Measurements from ENCODE around the gene COBLL1. TPM values are rescaled to one million over a fixed set of nuclear protein-coding genes. Genes with fewer than 3 reads are reported as not detected.

Gene COBLL1
- total RNA-seq, 2 donors from 2014 or later = 52.1 to 82.8 TPM

DNA sequence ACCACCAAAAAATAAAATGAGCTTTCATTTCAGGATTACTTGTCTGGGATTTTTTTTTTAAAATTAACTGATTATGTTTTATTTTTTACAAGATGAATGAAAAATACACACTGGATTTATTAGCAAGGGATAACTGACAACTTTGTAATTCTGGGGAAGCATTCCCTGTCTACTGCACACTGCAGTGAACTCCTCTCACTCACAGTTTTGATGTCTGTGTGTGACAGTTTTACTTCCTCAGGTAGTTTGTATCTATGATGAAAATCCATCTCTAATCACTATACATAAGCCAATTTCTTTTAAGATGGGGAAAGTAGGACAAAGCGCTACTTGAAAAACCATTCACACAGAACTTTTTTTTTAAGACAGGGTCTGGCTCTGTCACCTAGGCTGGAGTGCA, 94.5 kb downstream of the COBLL1 start:
- TF ChIP-seq POLR2AphosphoS5 (IDR thresholded peaks at IDR 0.05) = no peak
- no peak for TF ChIP-seq POLR2A (IDR thresholded peaks at IDR 0.05)
- TF ChIP-seq, protein P1, sequence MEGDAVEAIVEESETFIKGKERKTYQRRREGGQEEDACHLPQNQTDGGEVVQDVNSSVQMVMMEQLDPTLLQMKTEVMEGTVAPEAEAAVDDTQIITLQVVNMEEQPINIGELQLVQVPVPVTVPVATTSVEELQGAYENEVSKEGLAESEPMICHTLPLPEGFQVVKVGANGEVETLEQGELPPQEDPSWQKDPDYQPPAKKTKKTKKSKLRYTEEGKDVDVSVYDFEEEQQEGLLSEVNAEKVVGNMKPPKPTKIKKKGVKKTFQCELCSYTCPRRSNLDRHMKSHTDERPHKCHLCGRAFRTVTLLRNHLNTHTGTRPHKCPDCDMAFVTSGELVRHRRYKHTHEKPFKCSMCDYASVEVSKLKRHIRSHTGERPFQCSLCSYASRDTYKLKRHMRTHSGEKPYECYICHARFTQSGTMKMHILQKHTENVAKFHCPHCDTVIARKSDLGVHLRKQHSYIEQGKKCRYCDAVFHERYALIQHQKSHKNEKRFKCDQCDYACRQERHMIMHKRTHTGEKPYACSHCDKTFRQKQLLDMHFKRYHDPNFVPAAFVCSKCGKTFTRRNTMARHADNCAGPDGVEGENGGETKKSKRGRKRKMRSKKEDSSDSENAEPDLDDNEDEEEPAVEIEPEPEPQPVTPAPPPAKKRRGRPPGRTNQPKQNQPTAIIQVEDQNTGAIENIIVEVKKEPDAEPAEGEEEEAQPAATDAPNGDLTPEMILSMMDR (IDR thresholded peaks at IDR 0.05) = no peak
- no peaks in the 10 kb centered on the region for H3K27me3 ChIP-seq (replicated peaks; ENCODE audit: insufficient read depth)
- intact Hi-C loops (cut with DNase I) = no loop called here
- H3K36me3 ChIP-seq = no peaks in the 10 kb centered on the region
- H3K4me3 ChIP-seq = no peak overlapping the region
- H3K4me1 ChIP-seq (replicated peaks) = no peaks in the 10 kb centered on the region
- WGBS = 91% methylated on average over 1 of the region's 1 CpG
- H3K9me3 ChIP-seq = no peaks in the 10 kb centered on the region
- DNase-seq (ENCODE audit: low spot score) = no peak
- no peak overlapping the region for H3K27ac ChIP-seq

DNA sequence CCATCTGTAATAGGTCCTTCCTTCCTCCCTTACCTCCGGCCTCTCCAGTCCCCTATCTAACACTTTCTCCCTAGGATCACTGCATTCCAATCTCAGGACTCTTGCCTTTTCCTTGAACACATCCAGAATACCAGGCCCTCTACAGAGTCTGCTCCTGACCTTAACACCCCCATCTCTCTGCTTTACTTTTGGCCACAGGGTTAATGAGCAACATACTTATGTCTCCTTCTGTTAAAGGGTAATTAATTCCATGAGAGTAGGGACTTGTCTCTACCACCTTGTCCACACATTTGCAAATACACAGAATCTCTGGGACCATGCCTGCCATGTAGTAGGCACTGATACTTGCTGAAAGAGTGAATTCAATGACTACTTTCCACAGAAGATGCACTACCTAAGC, 94.9 kb downstream of the COBLL1 start:
- no peaks in the 10 kb centered on the region for H3K27me3 ChIP-seq (replicated peaks; ENCODE audit: insufficient read depth)
- no peaks in the 10 kb centered on the region for H3K4me1 ChIP-seq (replicated peaks)
- H3K27ac ChIP-seq = no peak overlapping the region
- intact Hi-C loops (cut with DNase I) = no loop called here
- no peak for TF ChIP-seq POLR2A (IDR thresholded peaks at IDR 0.05)
- TF ChIP-seq, protein P1 (IDR thresholded peaks at IDR 0.05) = no peak
- TF ChIP-seq POLR2AphosphoS5 (IDR thresholded peaks at IDR 0.05) = no peak
- DNase-seq (ENCODE audit: low spot score) = no peak
- H3K9me3 ChIP-seq = no peaks in the 10 kb centered on the region
- no peak overlapping the region for H3K4me3 ChIP-seq
- no peaks in the 10 kb centered on the region for H3K36me3 ChIP-seq
- WGBS = 96% methylated on average over 1 of the region's 1 CpG

DNA sequence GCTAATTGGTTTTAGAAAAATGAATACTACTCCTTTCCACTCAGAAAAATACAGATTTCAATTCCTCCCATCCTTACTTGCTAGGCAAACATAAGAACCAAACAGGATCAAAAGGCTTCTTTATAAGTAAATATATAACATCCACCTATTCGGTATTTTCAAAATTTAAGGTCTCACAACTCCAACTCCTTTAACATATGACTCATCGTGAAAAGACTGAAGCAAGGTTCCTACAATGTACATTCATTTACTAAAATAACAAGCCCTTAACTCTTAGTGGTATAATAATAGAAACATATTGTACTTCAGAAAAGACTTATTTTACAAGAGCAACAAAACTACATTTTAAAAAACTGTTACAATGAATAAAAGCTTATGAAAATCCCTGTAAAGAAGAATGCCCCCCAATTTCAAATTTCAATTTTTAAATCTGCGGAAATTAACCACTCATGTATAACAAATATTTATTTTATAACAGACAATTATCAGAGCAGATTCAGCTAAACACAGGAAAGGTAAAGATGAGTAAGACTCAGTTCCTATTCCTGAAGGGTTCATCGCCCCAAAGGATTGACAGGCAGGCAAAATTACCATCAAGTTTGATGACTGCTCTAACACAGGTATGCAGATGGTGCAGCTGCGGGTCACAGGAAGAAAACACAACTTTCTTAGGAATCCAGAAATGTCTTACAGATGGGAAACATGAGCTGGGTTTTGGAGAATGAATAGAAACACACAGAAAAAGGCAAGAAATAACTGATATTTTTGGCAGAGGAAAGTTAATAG, 96.4 kb downstream of the COBLL1 start:
- no peaks in the 10 kb centered on the region for H3K4me1 ChIP-seq (replicated peaks)
- intact Hi-C loops (cut with DNase I) = no loop called here
- H3K4me3 ChIP-seq = no peak overlapping the region
- H3K36me3 ChIP-seq = no peaks in the 10 kb centered on the region
- H3K27ac ChIP-seq = no peak overlapping the region
- no peak for TF ChIP-seq POLR2AphosphoS5 (IDR thresholded peaks at IDR 0.05)
- TF ChIP-seq POLR2A (IDR thresholded peaks at IDR 0.05) = no peak
- TF ChIP-seq, protein P1 (IDR thresholded peaks at IDR 0.05) = no peak
- 69% methylated on average over 5 of the region's 5 CpGs for WGBS
- H3K9me3 ChIP-seq = no peaks in the 10 kb centered on the region
- DNase-seq (ENCODE audit: low spot score) = no peak
- no peaks in the 10 kb centered on the region for H3K27me3 ChIP-seq (replicated peaks; ENCODE audit: insufficient read depth)

DNA sequence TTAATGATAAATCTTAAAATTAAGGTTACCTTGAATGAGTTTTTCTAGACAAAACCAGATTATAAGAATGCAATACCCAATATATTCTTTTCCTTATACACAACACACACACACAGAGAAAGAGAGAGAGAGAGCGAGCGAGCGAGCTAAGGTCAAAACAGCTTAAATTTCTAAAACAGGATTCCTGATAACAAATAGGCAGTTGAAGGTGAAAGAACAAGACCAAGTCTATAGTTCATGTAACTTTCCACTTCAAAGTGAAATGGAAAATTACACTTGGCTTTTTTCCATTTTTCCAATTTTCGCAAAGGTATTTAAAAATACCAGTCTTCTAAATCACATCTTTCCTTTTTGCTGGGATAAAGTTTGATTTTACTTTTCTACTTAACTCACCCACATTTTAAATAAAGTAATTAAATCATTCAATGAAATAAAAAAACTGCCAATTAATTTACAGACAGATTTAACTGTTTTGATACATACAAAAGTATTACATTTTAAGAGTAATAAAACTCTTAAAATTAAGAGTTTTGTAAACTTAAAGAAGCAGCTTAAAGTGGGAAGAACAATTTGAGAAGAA, 98.8 kb downstream of the COBLL1 start:
- Histone ChIP-seq H3K4me3 (no peak overlapping the region), H3K4me1 (replicated peaks) (no peaks in the 10 kb centered on the region), H3K27me3 (replicated peaks; ENCODE audit: insufficient read depth) (no peaks in the 10 kb centered on the region), H3K27ac (no peak overlapping the region), H3K9me3 (no peaks in the 10 kb centered on the region), H3K36me3 (no peaks in the 10 kb centered on the region)
- intact Hi-C loops (cut with DNase I) = no loop called here
- TF ChIP-seq POLR2AphosphoS5 (IDR thresholded peaks at IDR 0.05) (no peak), POLR2A (IDR thresholded peaks at IDR 0.05) (no peak)
- TF ChIP-seq, protein P1 (IDR thresholded peaks at IDR 0.05) = no peak
- no peak for DNase-seq (ENCODE audit: low spot score)
- WGBS = 84% methylated on average over 4 of the region's 4 CpGs

DNA sequence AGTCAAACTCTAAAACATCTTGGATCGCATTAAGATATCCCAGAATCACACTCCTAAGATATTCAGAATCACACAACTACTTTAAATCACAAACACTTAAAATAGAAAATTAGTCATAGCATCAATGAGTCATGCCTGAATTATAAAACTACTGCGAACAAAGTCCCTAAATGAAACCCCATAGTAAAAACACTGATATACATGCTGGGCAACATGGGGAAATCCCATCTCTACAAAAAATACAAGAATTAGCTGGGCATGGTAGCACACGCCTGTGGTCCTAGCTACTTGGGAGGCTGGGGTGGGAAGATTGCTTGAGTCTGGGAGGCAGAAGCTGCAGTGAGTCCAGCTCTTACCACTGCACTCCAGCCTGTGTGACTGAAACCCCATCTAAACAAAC, 101.7 kb downstream of the COBLL1 start:
- Histone ChIP-seq H3K4me3 (no peak overlapping the region), H3K27ac (no peak overlapping the region), H3K9me3 (no peaks in the 10 kb centered on the region), H3K36me3 (no peaks in the 10 kb centered on the region), H3K27me3 (replicated peaks; ENCODE audit: insufficient read depth) (no peaks in the 10 kb centered on the region), H3K4me1 (replicated peaks) (no peaks in the 10 kb centered on the region)
- no peak for TF ChIP-seq POLR2AphosphoS5 (IDR thresholded peaks at IDR 0.05)
- no peak for TF ChIP-seq POLR2A (IDR thresholded peaks at IDR 0.05)
- TF ChIP-seq, protein P1 (IDR thresholded peaks at IDR 0.05) = no peak
- 71% methylated on average over 3 of the region's 3 CpGs for WGBS
- intact Hi-C loops (cut with DNase I) = no loop called here
- no peak for DNase-seq (ENCODE audit: low spot score)
